HCT116 (cell line): ENCODE results near the gene ARHGEF12. TPM values are rescaled to one million over a fixed set of nuclear protein-coding genes. Genes with fewer than 3 reads are reported as not detected.

Source experiments
- ATAC-seq: fragments of 200-7000 bp; cut with Tn5 transposase; 2 replicates; pipeline ENCODE4 v1.9.1; 2020; ENCODE audit warnings: mild to moderate bottlenecking, moderate library complexity
- BruUV-seq: library from RNA; stranded (reverse); fragments of 400-500 nt; replicated peaks from 2 replicates; lab custom pipeline; 2021; lab: Mats Ljungman, UMichigan
- CTCF ChIA-PET: fragments of 300-600 bp; sonication (Branson Sonifier 250); formaldehyde crosslinking; loops from one replicate; lab custom pipeline; 2021; ENCODE audit warnings: antibody characterized with exemption; lab: Charles Lee
- POLR2A ChIA-PET: fragments of 300-600, 350-600 bp; sonication (Branson Sonifier 250); formaldehyde crosslinking; loops from one replicate; lab custom pipeline; 2021; ENCODE audit warnings: antibody characterized with exemption; lab: Charles Lee
- RAD21 ChIA-PET, 2 experiments: fragments of 300-600 bp; sonication (Branson Sonifier 250); formaldehyde crosslinking; loops; one replicate each; lab custom pipeline; 2023; ENCODE audit warnings: low total read pairs in 2 of 2; ENCODE audit not compliant: uncharacterized antibody in 2 of 2, unreplicated experiment in 2 of 2, low non-redundant PET in 1 of 2; lab: Charles Lee
- DNase-seq: peaks from one replicate; pipeline ENCODE4 v3.0.0-alpha.2; 2010; ENCODE audit warnings: low read depth, low spot score
- H2AFZ ChIP-seq: fragments of 200-600 bp; shearing (Covaris generic), sonication (generic); 2 replicates; pipeline ENCODE4 v1.6.1; 2017; ENCODE audit warnings: low read depth, mixed run types, mixed read lengths, antibody characterized with exemption, low read length; ENCODE audit not compliant: poor library complexity, severe bottlenecking
- H3K27ac ChIP-seq: 2 replicates; pipeline ENCODE4 v1.5.1; 2012; ENCODE audit warnings: low read depth, low read length
- H3K27me3 ChIP-seq: fragments of 200-600 bp; sonication (generic); 2 replicates; pipeline ENCODE4 v1.6.1; 2016; ENCODE audit warnings: mixed run types, low read length, mixed read lengths; ENCODE audit not compliant: insufficient read depth
- H3K36me3 ChIP-seq, 2 experiments: fragments of 200-500 bp in 1 of 2; fragments of 200-600 bp in 1 of 2; sonication (Bioruptor generic) in 1 of 2; sonication (generic) in 1 of 2; 2 replicates each; pipeline versions ENCODE4 v1.5.1 to v1.6.1; 2014 to 2016; ENCODE audit warnings: low read length in 2 of 2, inconsistent platforms in 1 of 2, mixed read lengths in 1 of 2, mixed run types in 1 of 2; ENCODE audit not compliant: insufficient read depth in 2 of 2, control insufficient read depth in 1 of 2
- H3K4me1 ChIP-seq, 2 experiments: fragments of 200-600 bp in 1 of 2; sonication (generic) in 1 of 2; 2 replicates each; pipeline versions ENCODE4 v1.5.1 to v1.6.1; 2012 to 2017; ENCODE audit warnings: low read length in 2 of 2, inconsistent platforms in 1 of 2, mild to moderate bottlenecking in 1 of 2, mixed read lengths in 1 of 2, mixed run types in 1 of 2, moderate library complexity in 1 of 2; ENCODE audit not compliant: insufficient read depth in 2 of 2, control insufficient read depth in 1 of 2
- H3K4me2 ChIP-seq: fragments of 200-600 bp; sonication (generic); 2 replicates; pipeline ENCODE4 v1.6.1; 2017; ENCODE audit warnings: mixed run types, low read length, mixed read lengths
- H3K4me3 ChIP-seq, 2 experiments: fragments of 200-600 bp in 1 of 2; sonication (generic) in 1 of 2; replicated peaks in 1 of 2; 2 replicates each; pipeline ENCODE4 v1.5.1; 2011 to 2016; ENCODE audit warnings: low read length in 2 of 2, control low read depth in 1 of 2, low read depth in 1 of 2, mild to moderate bottlenecking in 1 of 2, mixed read lengths in 1 of 2, mixed run types in 1 of 2
- H3K79me2 ChIP-seq: fragments of 200-600 bp; sonication (generic); 2 replicates; pipeline ENCODE4 v1.6.1; 2017; ENCODE audit warnings: mild to moderate bottlenecking, mixed run types, low read length, moderate library complexity, mixed read lengths; ENCODE audit not compliant: insufficient read depth
- H3K9ac ChIP-seq: fragments of 200-600 bp; sonication (generic); 2 replicates; pipeline ENCODE4 v1.6.1; 2016; ENCODE audit warnings: low read length, mixed read lengths
- H3K9me2 ChIP-seq: fragments of 200-600 bp; sonication (generic), shearing (Covaris generic); 2 replicates; pipeline ENCODE4 v1.6.1; 2017; ENCODE audit warnings: mixed run types, mild to moderate bottlenecking, moderate library complexity; ENCODE audit not compliant: insufficient read depth
- H3K9me3 ChIP-seq, 2 experiments: fragments of 200-500 bp in 1 of 2; fragments of 200-600 bp in 1 of 2; sonication (Bioruptor generic) in 1 of 2; sonication (generic) in 1 of 2; 2 replicates each; pipeline ENCODE4 v1.6.1; 2014 to 2017; ENCODE audit warnings: low read length in 2 of 2, mixed read lengths in 2 of 2, inconsistent platforms in 1 of 2, low read depth in 1 of 2, mild to moderate bottlenecking in 1 of 2, mixed run types in 1 of 2, moderate library complexity in 1 of 2; ENCODE audit not compliant: control insufficient read depth in 1 of 2, insufficient read depth in 1 of 2
- H4K20me1 ChIP-seq: fragments of 200-600 bp; sonication (generic), shearing (Covaris generic); 2 replicates; pipeline ENCODE4 v1.6.1; 2017; ENCODE audit warnings: mixed run types, mild to moderate bottlenecking, moderate library complexity; ENCODE audit not compliant: insufficient read depth
- ATF3 ChIP-seq: IDR thresholded peaks from 2 replicates; pipeline ENCODE4 v1.6.1; 2012
- EGR1 ChIP-seq: IDR thresholded peaks from 2 replicates; pipeline ENCODE4 v1.6.1; 2012; ENCODE audit warnings: low read depth
- MAX ChIP-seq: IDR thresholded peaks from 2 replicates; pipeline ENCODE4 v1.6.1; 2012
- REST ChIP-seq: IDR thresholded peaks from 2 replicates; pipeline ENCODE4 v1.6.1; 2012; ENCODE audit warnings: low read depth
- intact Hi-C: fragments of 100-400 bp; cut with micrococcal nuclease; formaldehyde crosslinking; loops from 2 replicates; pipeline ENCODE4 v1.10.0; 2022
- total RNA-seq: library from RNA; stranded (reverse); gene quantifications from one replicate; pipeline ENCODE4 v1.2.1, GENCODE V29; 2021; ENCODE audit not compliant: unreplicated experiment

The ARHGEF12 gene
- total RNA-seq, 1 experiment from 2014 or later = 81.4 TPM

GRCh38 chr11:120420572-120420971 lies 84.4 kb downstream of the ARHGEF12 start:
- no peak overlapping the region for H3K27ac ChIP-seq
- RAD21 ChIA-PET = no interaction called here

More at GRCh38 chr11:120420572-120420971, 84.4 kb downstream of the ARHGEF12 start:
- intact Hi-C loops = no loop called here
- POLR2A ChIA-PET = no interaction called here
- Histone ChIP-seq H4K20me1 (no peaks in the 10 kb centered on the region), H3K36me3 (no peaks in the 10 kb centered on the region), H3K4me3 (no peak overlapping the region), H3K4me2 (no peak overlapping the region), H3K9me2 (no peaks in the 10 kb centered on the region), H3K4me1 (peaks cover 0 to 4% of the 10 kb centered on the region in 2 experiments; a peak in 2 of 4 replicates), H3K79me2 (peaks cover 21% of the 10 kb centered on the region; the same call in 1 of the 2 replicates), H3K27me3 (no peaks in the 10 kb centered on the region), H2AFZ (no peak overlapping the region), H3K9me3 (no peaks in the 10 kb centered on the region), H3K9ac (no peak overlapping the region)
- BruUV-seq = no TSS peak
- DNase-seq (no peak), ATAC-seq (no peak)
- CTCF ChIA-PET = no interaction called here
- TF ChIP-seq EGR1 (no peak), REST (no peak), MAX (no peak), ATF3 (no peak)
